Skeletal muscle satellite cell (primary cell): ENCODE data around the gene CRTAC1.
A peak's percentile ranks its signal among the peaks of the same experiment; 100 is the strongest.
"Not testable (repeated sequence)": the region's sequence is repeated elsewhere in the genome, so short reads cannot be mapped to it uniquely, and the experiment has no call there.

ENCODE experiments used
- H3K27me3 ChIP-seq: 2 replicates; pipeline ENCODE4 v1.7.0; 2013; ENCODE audit warnings: low read length; ENCODE audit not compliant: control insufficient read depth, insufficient read depth
- H3K36me3 ChIP-seq: 2 replicates; pipeline ENCODE4 v1.7.0; 2013; ENCODE audit warnings: mild to moderate bottlenecking, control low read depth, low read length; ENCODE audit not compliant: insufficient read depth
- H3K4me1 ChIP-seq: 2 replicates; pipeline ENCODE4 v1.7.0; 2013; ENCODE audit warnings: low read length; ENCODE audit not compliant: control insufficient read depth, insufficient read depth
- H3K4me2 ChIP-seq: 2 replicates; pipeline ENCODE4 v1.7.0; 2013; ENCODE audit warnings: mild to moderate bottlenecking, low read length
- H3K4me3 ChIP-seq: 2 replicates; pipeline ENCODE4 v1.7.0; 2013; ENCODE audit warnings: low read length
- H3K9ac ChIP-seq: 2 replicates; pipeline ENCODE4 v1.7.0; 2013; ENCODE audit warnings: mild to moderate bottlenecking, low read depth, low read length, moderate library complexity
- H3K9me3 ChIP-seq: replicated peaks from 2 replicates; pipeline ENCODE4 v1.7.0; 2013; ENCODE audit warnings: mild to moderate bottlenecking, control low read depth, low read length

The CRTAC1 gene

GRCh38 chr10:97861097-97861750 lies 169.2 kb downstream of the CRTAC1 start:
- no peaks in the 10 kb centered on the region for H3K36me3 ChIP-seq
- no peak overlapping the region for H3K4me2 ChIP-seq
- peaks cover 56% of the 10 kb centered on the region for H3K27me3 ChIP-seq
- peaks cover 2% of the 10 kb centered on the region for H3K4me1 ChIP-seq
- no peak overlapping the region for H3K9ac ChIP-seq
- no peaks in the 10 kb centered on the region for H3K9me3 ChIP-seq
- no peak overlapping the region for H3K4me3 ChIP-seq

GRCh38 chr10:97858001-97858439 lies 172.4 kb downstream of the CRTAC1 start:
- Histone ChIP-seq H3K4me2 (no peak overlapping the region), H3K9ac (no peak overlapping the region), H3K4me1 (peaks cover 2% of the 10 kb centered on the region), H3K36me3 (no peaks in the 10 kb centered on the region), H3K4me3 (no peak overlapping the region), H3K27me3 (peaks cover 58% of the 10 kb centered on the region), H3K9me3 (no peaks in the 10 kb centered on the region)

GRCh38 chr10:97854743-97855142 lies 175.7 kb downstream of the CRTAC1 start:
- Histone ChIP-seq H3K4me2 (no peak overlapping the region), H3K36me3 (no peaks in the 10 kb centered on the region), H3K9ac (no peak overlapping the region), H3K27me3 (peaks cover 80% of the 10 kb centered on the region), H3K4me3 (no peak overlapping the region), H3K9me3 (no peaks in the 10 kb centered on the region), H3K4me1 (no peaks in the 10 kb centered on the region)

- Histone ChIP-seq H3K36me3 (no peaks in the 10 kb centered on the region), H3K4me2 (no peak overlapping the region), H3K9me3 (no peaks in the 10 kb centered on the region), H3K4me1 (no peaks in the 10 kb centered on the region), H3K27me3 (peaks cover 77% of the 10 kb centered on the region), H3K4me3 (no peak overlapping the region), H3K9ac (no peak overlapping the region)
Measured at GRCh38 chr10:97852840-97853405, 177.5 kb downstream of the CRTAC1 start.

- H3K36me3 ChIP-seq: no peaks in the 10 kb centered on the region
- H3K27me3 ChIP-seq: peaks cover 71% of the 10 kb centered on the region
- H3K4me1 ChIP-seq: no peaks in the 10 kb centered on the region
- no peak overlapping the region for H3K9ac ChIP-seq
- no peak overlapping the region for H3K4me3 ChIP-seq
- no peaks in the 10 kb centered on the region for H3K9me3 ChIP-seq
- H3K4me2 ChIP-seq: no peak overlapping the region
Measured at GRCh38 chr10:97852277-97852676, 178.1 kb downstream of the CRTAC1 start.

- Histone ChIP-seq H3K9ac (no peak overlapping the region), H3K4me1 (no peaks in the 10 kb centered on the region), H3K9me3 (no peaks in the 10 kb centered on the region), H3K4me2 (no peak overlapping the region), H3K4me3 (no peak overlapping the region), H3K27me3 (peaks cover 73% of the 10 kb centered on the region), H3K36me3 (no peaks in the 10 kb centered on the region)
Measured at GRCh38 chr10:97851341-97852001, 178.9 kb downstream of the CRTAC1 start.

GRCh38 chr10:97850446-97850845 lies 180.0 kb downstream of the CRTAC1 start:
- H3K36me3 ChIP-seq: no peaks in the 10 kb centered on the region
- no peaks in the 10 kb centered on the region for H3K9me3 ChIP-seq
- no peak overlapping the region for H3K9ac ChIP-seq
- peaks cover 76% of the 10 kb centered on the region for H3K27me3 ChIP-seq
- H3K4me2 ChIP-seq: no peak overlapping the region
- no peak overlapping the region for H3K4me3 ChIP-seq
- H3K4me1 ChIP-seq: no peaks in the 10 kb centered on the region

- H3K9me3 ChIP-seq: no peaks in the 10 kb centered on the region
- peaks cover 72% of the 10 kb centered on the region for H3K27me3 ChIP-seq
- H3K9ac ChIP-seq: no peak within 1 kb of the TSS
- H3K4me1 ChIP-seq: no peaks in the 10 kb centered on the region
- H3K36me3 ChIP-seq: no peaks in the 10 kb centered on the region
- peak within 1 kb of the TSS; percentile 74 for H3K4me2 ChIP-seq
- peak within 1 kb of the TSS; percentile 59 for H3K4me3 ChIP-seq
Measured at GRCh38 chr10:97849687-97850402, 180.6 kb downstream of the CRTAC1 start, which contains the start of gene GOLGA7B. GOLGA7B (plus strand) TSS chr10:97849843; CDS start chr10:97850304, 461 bp downstream.

- H3K27me3 ChIP-seq: peaks cover 72% of the 10 kb centered on the region
- H3K4me2 ChIP-seq: peak overlapping the region; percentile 74
- no peak overlapping the region for H3K9ac ChIP-seq
- no peaks in the 10 kb centered on the region for H3K36me3 ChIP-seq
- H3K4me1 ChIP-seq: no peaks in the 10 kb centered on the region
- peak overlapping the region; percentile 59 for H3K4me3 ChIP-seq
- H3K9me3 ChIP-seq: no peaks in the 10 kb centered on the region
Measured at GRCh38 chr10:97849103-97849686, 181.2 kb downstream of the CRTAC1 start.

- no peak overlapping the region for H3K4me2 ChIP-seq
- H3K4me3 ChIP-seq: no peak overlapping the region
- H3K36me3 ChIP-seq: no peaks in the 10 kb centered on the region
- H3K9ac ChIP-seq: no peak overlapping the region
- peaks cover 10% of the 10 kb centered on the region for H3K4me1 ChIP-seq
- H3K9me3 ChIP-seq: no peaks in the 10 kb centered on the region
- peaks cover 45% of the 10 kb centered on the region for H3K27me3 ChIP-seq
Measured at GRCh38 chr10:97844678-97845077, 185.7 kb downstream of the CRTAC1 start.

GRCh38 chr10:97843972-97844371 lies 186.4 kb downstream of the CRTAC1 start:
- not testable (repeated sequence) for H3K9me3 ChIP-seq, H3K4me2 ChIP-seq, H3K9ac ChIP-seq, H3K36me3 ChIP-seq, H3K4me3 ChIP-seq
- Histone ChIP-seq H3K27me3 (peaks cover 41% of the 10 kb centered on the region), H3K4me1 (peaks cover 11% of the 10 kb centered on the region)
